LHCN-M2 (cell line): Measurements from ENCODE around the gene ZNF784. TPM values are rescaled to one million over a fixed set of nuclear protein-coding genes. Genes with fewer than 3 reads are reported as not detected.

Source experiments
- DNase-seq: peaks from one replicate; pipeline ENCODE4 v3.0.0-alpha.2; 2012; ENCODE audit warnings: low read depth
- total RNA-seq: library from RNA; depleted of rRNA; stranded (reverse); fragments of >200 nt; gene quantifications from 2 replicates; pipeline ENCODE4 v1.2.3, GENCODE V29; 2014

Gene ZNF784
- total RNA-seq, 1 experiment from 2014 or later: 5.5 TPM

- DNase-seq: no peak
Measured at GRCh38 chr19:55656552-55656951, 32.2 kb upstream of the ZNF784 start.

- DNase-seq: no peak
Measured at GRCh38 chr19:55655648-55656040, 31.3 kb upstream of the ZNF784 start.

- DNase-seq: peak; percentile 84
Measured at GRCh38 chr19:55654868-55655647, 30.7 kb upstream of the ZNF784 start, which contains the start of gene U2AF2. TSS of gene U2AF2 (plus strand) at chr19:55655035. CDS start at chr19:55655105, 70 bp downstream.

- peak; percentile 98 for DNase-seq
Measured at GRCh38 chr19:55654323-55654867, 30.0 kb upstream of the ZNF784 start.

- peak; percentile 98 for DNase-seq
Measured at GRCh38 chr19:55653651-55654322, 29.4 kb upstream of the ZNF784 start.

- no peak for DNase-seq
Measured at GRCh38 chr19:55652311-55653128, 28.2 kb upstream of the ZNF784 start.

- DNase-seq: no peak
Measured at GRCh38 chr19:55651236-55651635, 26.9 kb upstream of the ZNF784 start.

- no peak for DNase-seq
Measured at GRCh38 chr19:55650602-55651230, 26.4 kb upstream of the ZNF784 start.

GRCh38 chr19:55650126-55650557 is 25.8 kb upstream of the ZNF784 start:
- DNase-seq: no peak

GRCh38 chr19:55649268-55650125 is 25.1 kb upstream of the ZNF784 start:
- no peak for DNase-seq

GRCh38 chr19:55648585-55649267 is 24.4 kb upstream of the ZNF784 start:
- no peak for DNase-seq

GRCh38 chr19:55647732-55648584 is 23.6 kb upstream of the ZNF784 start, which contains the start of gene CCDC106:
TSS of gene CCDC106 (plus strand) at chr19:55648212. CDS start at chr19:55649047, 835 bp downstream.
- peak; percentile 57 for DNase-seq

- DNase-seq: no peak
Measured at GRCh38 chr19:55646889-55647731, 22.7 kb upstream of the ZNF784 start.

GRCh38 chr19:55645512-55645881 is 21.1 kb upstream of the ZNF784 start:
- DNase-seq: no peak

GRCh38 chr19:55644842-55645511 is 20.6 kb upstream of the ZNF784 start:
- no peak for DNase-seq

GRCh38 chr19:55644191-55644833 is 19.9 kb upstream of the ZNF784 start:
- DNase-seq: no peak

GRCh38 chr19:55643887-55644176 is 19.5 kb upstream of the ZNF784 start:
- no peak for DNase-seq
